ENCODE measurements around the gene GOLGA6A. TPM values are rescaled to one million over a fixed set of nuclear protein-coding genes. Genes with fewer than 3 reads are reported as not detected.
A peak's percentile ranks its signal among the peaks of the same experiment; 100 is the strongest.

Gene GOLGA6A
- total and polyA plus RNA-seq, 2 experiments from 2014 or later: not detected

GRCh38 chr15:74038707-74039655 lies 43.4 kb downstream of the GOLGA6A start:
- TF ChIP-seq EZH2 (IDR thresholded peaks at IDR 0.05; ENCODE audit: insufficient read depth, poor library complexity, severe bottlenecking): no peak
- TF ChIP-seq EZH2phosphoT487 (IDR thresholded peaks at IDR 0.05; ENCODE audit: insufficient read depth, low read depth): no peak
- peak; percentile 57 for DNase-seq
- Histone ChIP-seq H3K4me2 (ENCODE audit: unreplicated experiment) (peak overlapping the region; percentile 27), H3K36me3 (ENCODE audit: low read depth) (peaks cover 24% of the 10 kb centered on the region; the same call in 1 of the 2 replicates), H3K27ac (peak overlapping the region; percentile 89), H2AFZ (no peak overlapping the region), H3K4me3 (no peak overlapping the region), H3K9me3 (ENCODE audit: low read depth) (no peaks in the 10 kb centered on the region), H3F3A (ENCODE audit: insufficient read depth) (peaks cover 39% of the 10 kb centered on the region), H3K27me3 (replicated peaks; ENCODE audit: insufficient read depth) (no peaks in the 10 kb centered on the region), H3K4me1 (ENCODE audit: insufficient read depth) (peaks cover 36% of the 10 kb centered on the region), H4K20me1 (ENCODE audit: insufficient read depth) (no peaks in the 10 kb centered on the region), H3K9ac (peak overlapping the region; percentile 56), H3K9me2 (ENCODE audit: insufficient read depth) (no peaks in the 10 kb centered on the region), H3K79me2 (ENCODE audit: insufficient read depth) (no peaks in the 10 kb centered on the region)
- whole genome bisulfite sequencing, 2 experiments (ENCODE audit: low coverage in 1 of 2, low lambda C conversion rate in 2 of 2, missing lambda C conversion rate in 2 of 2): 37 to 38% methylated on average over 9 of the region's 9 CpGs
- in situ Hi-C loops (cut with MboI): no loop called here

- 84 to 87% methylated on average over 20 to 21 of the region's 21 CpGs for WGBS, 2 experiments (ENCODE audit: low coverage in 1 of 2, low lambda C conversion rate in 2 of 2, missing lambda C conversion rate in 2 of 2)
- Histone ChIP-seq H3K4me1 (ENCODE audit: insufficient read depth) (peaks cover 36% of the 10 kb centered on the region), H3K27ac (no peak overlapping the region), H3K9ac (no peak overlapping the region), H3K9me3 (ENCODE audit: low read depth) (no peaks in the 10 kb centered on the region), H4K20me1 (ENCODE audit: insufficient read depth) (no peaks in the 10 kb centered on the region), H3F3A (ENCODE audit: insufficient read depth) (peaks cover 39% of the 10 kb centered on the region), H2AFZ (no peak overlapping the region), H3K4me3 (no peak overlapping the region), H3K9me2 (ENCODE audit: insufficient read depth) (no peaks in the 10 kb centered on the region), H3K27me3 (replicated peaks; ENCODE audit: insufficient read depth) (no peaks in the 10 kb centered on the region), H3K4me2 (ENCODE audit: unreplicated experiment) (no peak overlapping the region), H3K79me2 (ENCODE audit: insufficient read depth) (no peaks in the 10 kb centered on the region), H3K36me3 (ENCODE audit: low read depth) (peaks cover 27% of the 10 kb centered on the region; the same call in 1 of the 2 replicates)
- in situ Hi-C loops (cut with MboI): no loop called here
- TF ChIP-seq EZH2phosphoT487 (IDR thresholded peaks at IDR 0.05; ENCODE audit: insufficient read depth, low read depth): no peak
- TF ChIP-seq EZH2 (IDR thresholded peaks at IDR 0.05; ENCODE audit: insufficient read depth, poor library complexity, severe bottlenecking): no peak
- DNase-seq: no peak
Observed at GRCh38 chr15:74037171-74038117, 44.9 kb downstream of the GOLGA6A start.

- H3K4me2 ChIP-seq (ENCODE audit: unreplicated experiment): no peak overlapping the region
- in situ Hi-C loops (cut with MboI): no loop called here
- peaks cover 39% of the 10 kb centered on the region for H3F3A ChIP-seq (ENCODE audit: insufficient read depth)
- peaks cover 31% of the 10 kb centered on the region for H3K4me1 ChIP-seq (ENCODE audit: insufficient read depth)
- peaks cover 28% of the 10 kb centered on the region; the same call in 1 of the 2 replicates for H3K36me3 ChIP-seq (ENCODE audit: low read depth)
- H3K27me3 ChIP-seq (replicated peaks; ENCODE audit: insufficient read depth): no peaks in the 10 kb centered on the region
- WGBS, 2 experiments (ENCODE audit: low coverage in 1 of 2, low lambda C conversion rate in 2 of 2, missing lambda C conversion rate in 2 of 2): 72 to 74% methylated on average over 20 to 21 of the region's 21 CpGs
- TF ChIP-seq EZH2phosphoT487 (IDR thresholded peaks at IDR 0.05; ENCODE audit: insufficient read depth, low read depth): no peak
- no peak for TF ChIP-seq EZH2 (IDR thresholded peaks at IDR 0.05; ENCODE audit: insufficient read depth, poor library complexity, severe bottlenecking)
- peaks cover 9% of the 10 kb centered on the region for H3K79me2 ChIP-seq (ENCODE audit: insufficient read depth)
- H3K9me2 ChIP-seq (ENCODE audit: insufficient read depth): no peaks in the 10 kb centered on the region
- no peaks in the 10 kb centered on the region for H4K20me1 ChIP-seq (ENCODE audit: insufficient read depth)
- H3K4me3 ChIP-seq: no peak overlapping the region
- H3K9me3 ChIP-seq (ENCODE audit: low read depth): no peaks in the 10 kb centered on the region
- H3K27ac ChIP-seq: no peak overlapping the region
- DNase-seq: peak; percentile 79
- H3K9ac ChIP-seq: no peak overlapping the region
- H2AFZ ChIP-seq: no peak overlapping the region
Observed at GRCh38 chr15:74036271-74037170, 45.8 kb downstream of the GOLGA6A start.

All from GM23248 (cell line).